GM10847 (cell line): ENCODE measurements around the gene NRCAM.

Experiments
- POLR2A ChIP-seq: IDR thresholded peaks from 2 replicates; pipeline ENCODE4 v1.6.1; 2011; ENCODE audit not compliant: insufficient read length; ENCODE audit errors: extremely low read depth

The NRCAM gene

DNA sequence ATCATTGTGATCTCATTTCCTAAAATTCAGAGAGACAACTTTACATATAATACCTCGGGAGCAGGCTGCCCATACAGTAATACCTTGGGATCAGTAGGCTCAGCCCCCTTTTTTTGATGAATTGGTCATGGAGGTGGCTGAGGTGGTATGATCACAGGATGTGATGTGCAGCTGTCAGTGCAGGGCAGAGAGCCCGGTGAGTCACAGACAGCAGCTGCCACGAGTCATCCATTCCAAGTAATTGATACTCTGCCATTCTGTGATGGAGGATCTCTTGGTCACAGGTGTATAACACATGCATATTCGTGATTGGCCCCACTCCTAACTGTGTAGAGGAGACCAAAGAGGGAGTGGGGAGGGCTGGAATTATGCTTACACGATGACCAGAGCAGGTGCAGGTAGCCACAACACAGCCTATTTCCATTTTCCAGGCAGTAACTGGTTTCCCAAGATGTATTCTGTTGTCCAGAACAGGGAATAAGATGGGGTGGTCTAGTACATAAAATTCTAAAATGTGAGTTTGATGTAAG is 14.1 kb downstream of the NRCAM start:
- no peak for TF ChIP-seq POLR2A

DNA sequence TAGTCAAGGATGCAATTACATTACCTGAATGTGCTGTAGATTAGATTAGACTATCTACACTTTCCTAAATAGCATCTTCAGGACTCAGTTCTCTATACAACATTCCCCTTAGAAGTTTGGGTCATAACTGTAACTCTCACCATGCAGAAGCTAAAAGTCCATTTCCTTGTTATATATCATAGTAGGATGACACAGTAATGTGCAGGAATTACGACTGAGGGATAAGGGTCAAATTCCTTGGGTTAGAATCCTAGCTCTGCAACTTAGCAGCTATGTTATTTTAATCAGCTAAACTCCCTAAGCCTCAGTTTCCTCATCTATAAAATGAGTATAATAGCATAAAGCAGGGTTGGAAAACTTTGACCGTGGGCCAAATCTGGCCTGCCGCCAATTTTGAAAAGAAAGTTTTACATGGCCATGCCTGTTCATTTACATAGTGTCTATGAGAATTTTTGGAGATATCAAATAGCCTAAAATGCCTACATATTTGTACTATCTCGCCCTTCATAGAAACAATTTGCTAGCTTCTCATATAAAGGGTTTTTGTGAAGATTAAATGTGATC is 14.8 kb downstream of the NRCAM start:
- no peak for TF ChIP-seq POLR2A

DNA sequence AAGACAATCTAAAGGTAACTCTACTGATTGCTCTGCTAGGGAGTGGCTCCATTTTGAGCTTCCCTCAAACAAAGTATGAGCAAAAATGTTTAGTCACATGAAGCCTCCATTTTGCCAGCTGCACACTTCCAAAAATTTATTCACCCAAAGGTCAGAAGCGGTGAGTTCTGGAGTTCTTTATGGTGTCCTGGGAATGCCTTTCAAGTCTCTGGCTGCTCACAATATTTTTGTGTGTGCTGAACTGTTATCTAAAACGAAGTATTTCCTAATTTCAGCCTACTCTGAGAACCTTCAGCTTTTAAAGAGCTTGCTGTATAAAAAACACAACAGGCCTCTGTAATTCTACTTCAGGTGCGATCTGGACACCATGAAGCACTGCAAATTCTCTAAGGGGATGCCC is 15.6 kb downstream of the NRCAM start:
- TF ChIP-seq POLR2A, result no peak

DNA sequence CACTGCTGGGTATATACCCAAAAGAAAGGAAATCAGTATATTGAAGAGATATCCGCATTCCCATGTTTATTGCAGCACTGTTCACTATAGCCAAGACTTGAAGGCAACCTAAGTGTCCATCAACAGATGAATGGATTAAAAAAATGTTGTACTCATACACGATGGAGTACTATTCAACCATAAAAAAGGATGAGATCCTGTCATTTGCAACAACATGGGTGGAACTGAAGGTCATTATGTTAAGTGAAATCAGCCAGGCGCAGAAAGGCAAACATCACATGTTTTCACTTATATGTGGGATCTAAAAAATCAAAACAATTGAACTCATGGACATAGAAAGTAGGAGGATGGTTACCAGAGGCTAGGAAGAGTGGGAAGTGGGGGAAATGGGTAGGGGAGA is 19.3 kb downstream of the NRCAM start:
- no peak for TF ChIP-seq POLR2A

DNA sequence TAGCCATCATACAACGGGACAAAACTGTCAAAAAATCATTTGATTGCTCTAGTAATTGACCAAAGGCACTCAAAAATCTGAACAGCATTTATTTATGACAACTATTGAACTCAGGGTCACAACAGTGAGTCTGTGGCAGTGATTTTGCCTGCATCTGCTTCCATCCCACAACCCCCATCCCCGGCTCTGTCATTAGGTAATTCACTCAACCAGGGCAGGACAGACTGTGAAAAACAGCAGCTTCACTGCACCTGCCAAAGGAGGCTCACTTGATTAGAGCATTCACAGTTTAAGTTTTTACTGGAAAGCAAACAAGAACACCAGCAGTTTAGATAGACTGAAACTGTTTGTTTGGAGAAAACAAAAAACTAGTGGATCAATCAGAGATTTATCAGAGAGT is 22.2 kb downstream of the NRCAM start:
- no peak for TF ChIP-seq POLR2A

DNA sequence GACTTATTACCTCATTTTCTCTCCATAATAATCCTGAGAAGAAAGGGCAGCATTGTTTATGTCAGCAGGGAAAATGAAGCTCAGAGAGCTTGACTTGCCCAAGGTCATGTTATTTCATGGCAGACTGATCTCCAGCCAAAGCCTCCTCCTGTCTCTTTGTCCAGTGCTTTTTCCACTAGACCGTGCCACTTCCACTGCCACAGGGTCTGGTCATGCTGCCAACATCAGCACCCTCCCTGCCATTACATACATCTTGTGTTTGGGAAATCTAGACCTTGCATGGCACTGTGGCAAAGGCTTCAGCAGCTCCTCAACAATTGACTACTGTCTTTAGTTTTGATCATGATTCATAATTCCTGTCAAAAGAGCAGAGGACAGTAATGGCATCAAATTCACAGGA is 25.1 kb downstream of the NRCAM start:
- TF ChIP-seq POLR2A, result no peak

DNA sequence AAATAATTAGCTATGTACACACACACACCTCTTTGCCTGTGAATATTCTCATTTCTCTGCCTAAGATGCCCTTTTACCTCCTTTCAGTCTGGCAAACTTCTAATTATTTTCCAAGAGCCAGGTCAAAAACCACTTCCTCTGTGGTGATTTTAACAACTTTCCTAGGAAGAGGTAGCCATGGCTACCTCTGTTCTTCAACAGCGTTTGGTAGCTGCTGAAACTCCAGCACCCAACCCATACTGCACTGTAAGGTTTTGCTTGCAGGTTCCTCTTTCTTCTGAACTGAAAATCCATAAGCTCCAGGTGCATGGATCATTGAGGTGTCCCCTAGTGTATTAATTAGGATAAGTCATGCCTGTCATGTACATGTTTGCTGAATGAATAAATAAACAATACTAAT is 25.6 kb downstream of the NRCAM start:
- TF ChIP-seq POLR2A, result no peak

DNA sequence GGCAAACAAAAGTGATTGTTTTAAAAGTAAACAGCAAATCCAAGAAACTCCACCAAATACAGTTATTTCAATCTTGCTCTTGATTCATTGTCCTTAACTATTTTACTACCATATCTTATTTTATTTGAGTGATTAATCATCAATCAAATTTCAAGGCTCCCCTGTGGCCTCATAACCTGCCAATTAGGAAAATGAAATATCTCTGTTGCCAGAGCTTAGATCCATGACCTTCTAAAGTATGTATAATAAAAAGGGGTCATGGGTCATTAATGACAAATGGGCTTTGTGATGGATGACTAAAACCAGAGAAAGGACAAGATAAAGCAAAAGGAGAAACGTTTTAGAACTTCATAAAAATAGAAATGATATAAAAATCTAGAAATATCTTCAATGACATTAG is 28.5 kb downstream of the NRCAM start:
- no peak for TF ChIP-seq POLR2A

DNA sequence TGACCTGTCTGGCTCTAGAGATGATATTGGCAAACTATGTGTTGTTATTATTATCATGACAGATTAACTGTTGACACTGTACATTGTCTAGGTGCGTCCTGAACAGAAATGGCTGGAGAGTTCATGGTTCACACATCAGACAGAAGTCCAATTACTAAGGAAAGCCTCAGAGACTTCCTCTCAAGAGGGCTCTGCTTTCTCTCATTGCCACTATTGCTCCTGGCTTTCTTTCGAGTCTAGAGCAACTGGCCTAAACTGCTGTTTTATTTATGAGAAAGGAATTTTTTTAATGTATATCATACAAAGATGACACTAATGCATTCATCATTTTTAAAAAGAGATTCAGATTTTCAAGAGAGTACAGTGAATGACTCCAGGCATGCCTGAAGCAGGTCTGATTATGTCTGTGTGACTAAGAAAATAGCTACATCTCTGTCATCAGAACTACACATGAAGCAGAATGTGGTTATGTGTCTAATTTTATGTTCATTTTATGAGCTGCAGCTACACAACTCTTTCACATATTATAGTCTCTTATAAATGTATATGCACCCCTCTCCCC is 30.4 kb downstream of the NRCAM start:
- TF ChIP-seq POLR2A, result no peak

DNA sequence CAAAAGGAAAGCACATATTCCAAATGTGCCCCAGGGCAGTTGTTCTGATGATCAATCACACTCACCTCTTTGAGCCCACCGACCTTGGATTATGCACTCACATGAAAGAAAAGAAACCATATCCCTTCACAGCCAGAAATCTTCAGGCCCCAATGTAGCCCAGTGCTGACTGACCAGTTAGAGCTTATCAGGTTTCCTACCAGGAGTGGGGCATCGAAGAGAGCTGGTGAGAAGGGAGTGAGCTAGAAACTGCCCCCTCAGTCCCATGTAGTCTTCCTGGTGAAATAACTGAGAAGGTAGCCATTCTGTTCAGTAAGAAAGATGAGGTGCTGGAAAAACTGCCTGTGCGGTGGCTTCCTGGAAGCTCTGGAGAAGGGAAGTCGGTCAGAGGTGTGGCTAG is 32.2 kb downstream of the NRCAM start:
- no peak for TF ChIP-seq POLR2A

DNA sequence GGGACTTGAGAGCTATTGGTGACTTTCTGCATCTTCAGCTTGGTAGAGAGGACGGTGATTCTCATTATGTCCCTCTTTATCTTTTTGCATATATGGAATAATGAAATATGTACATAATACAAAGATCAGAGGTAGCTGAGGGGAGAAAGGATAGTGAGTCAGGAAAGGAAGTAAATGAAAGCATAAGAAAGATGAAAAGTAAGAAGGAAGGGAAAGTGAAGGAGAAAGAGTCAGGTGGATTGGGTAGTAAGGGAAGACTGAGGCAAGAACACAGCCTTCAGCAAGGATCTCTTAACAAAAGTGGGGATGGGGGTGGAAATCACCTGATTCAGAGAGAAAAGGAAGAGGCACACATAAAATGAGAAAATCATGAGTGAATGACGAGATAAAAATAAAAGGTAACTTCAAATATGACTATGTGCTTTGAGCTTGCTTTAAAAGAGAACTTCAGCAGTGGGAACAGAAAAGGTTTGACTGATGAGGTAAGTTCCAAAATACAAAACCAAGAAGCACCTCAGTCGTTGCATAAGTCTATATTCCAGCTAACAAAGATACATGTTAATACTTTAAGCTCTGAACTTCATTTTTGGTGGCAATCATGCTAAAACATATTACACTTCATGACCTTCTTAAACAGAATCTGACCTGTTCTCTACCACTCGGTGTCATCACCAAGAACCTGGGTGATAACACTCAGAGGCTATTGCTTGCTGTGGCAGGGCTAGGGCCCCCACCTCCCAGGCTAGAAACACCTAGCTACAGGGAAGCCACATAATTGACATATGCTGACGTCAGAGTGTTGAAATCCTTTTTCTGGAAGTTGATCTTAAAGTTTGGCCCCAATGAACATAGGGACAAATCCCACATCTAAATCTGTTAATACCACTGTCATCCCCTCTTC is 32.9 kb downstream of the NRCAM start:
- TF ChIP-seq POLR2A, result no peak

DNA sequence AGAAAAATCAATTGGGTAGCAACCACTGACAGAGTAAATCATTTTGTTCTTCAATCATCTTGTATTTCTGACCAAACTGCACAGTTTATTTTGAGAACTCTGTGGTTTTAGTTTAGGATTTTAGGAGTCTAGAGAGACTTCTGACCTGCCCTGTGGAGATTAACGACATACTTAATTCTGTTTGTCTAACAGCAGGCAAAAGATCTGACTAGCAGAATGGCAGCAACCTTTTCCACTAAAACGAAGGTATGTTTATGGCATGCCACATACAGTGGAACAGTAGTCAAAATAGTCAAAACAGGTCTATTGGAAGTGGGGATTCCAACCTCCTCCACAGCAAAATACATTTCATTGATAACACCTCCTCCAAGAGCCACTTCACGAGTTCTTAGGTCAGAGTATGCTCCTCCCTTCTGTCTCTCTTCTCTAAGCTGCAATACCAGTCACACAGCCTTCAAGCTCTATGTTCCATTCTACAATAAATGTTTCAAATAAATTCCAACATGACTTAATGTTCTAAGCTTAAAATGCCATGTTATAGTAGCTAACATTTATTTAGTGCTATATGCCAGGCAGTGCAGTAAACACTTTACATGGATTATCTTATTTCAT is 34.4 kb downstream of the NRCAM start:
- TF ChIP-seq POLR2A, result no peak

DNA sequence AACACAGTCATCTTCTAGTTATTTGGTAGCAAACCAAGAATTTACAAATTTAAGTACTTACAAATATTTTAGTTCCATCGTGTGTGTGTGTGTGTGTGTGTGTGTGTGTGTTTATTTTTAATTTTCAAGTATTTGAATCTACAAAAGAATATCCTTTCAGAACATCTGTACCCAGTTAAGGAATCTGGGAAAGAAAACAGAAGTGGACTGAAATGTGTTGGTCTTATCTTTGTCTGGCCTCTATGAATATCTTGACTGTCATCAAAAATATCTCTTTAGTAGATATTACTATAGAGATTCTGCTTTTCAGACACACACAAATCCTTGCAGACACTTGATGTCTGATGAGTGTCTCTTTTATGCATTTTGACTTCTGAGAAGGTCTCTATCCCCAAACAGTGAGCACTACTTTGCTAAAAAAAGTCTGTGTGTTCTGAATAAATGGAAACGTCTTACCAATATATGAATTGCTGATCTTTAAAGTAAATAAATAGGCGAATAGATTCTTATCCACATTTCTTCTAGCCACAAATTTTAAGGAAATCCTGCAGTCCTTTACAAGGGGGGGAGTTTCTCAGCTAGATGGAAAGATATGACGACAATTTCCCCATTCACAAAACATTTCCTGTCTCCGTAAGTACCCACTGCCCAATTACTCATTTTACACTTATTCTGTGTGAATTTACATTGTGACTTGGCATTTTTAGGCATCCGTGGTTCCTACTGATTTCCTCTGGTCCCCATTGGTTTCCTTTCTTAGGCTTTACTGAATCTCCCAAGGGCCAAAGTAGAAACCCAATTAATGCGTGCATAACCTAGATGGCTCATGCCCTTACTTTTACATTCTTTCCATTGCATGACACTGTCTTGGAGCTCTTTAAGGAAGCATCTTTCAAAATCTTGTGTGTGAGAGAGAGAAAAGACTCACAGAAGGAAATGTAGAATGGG is 36.0 kb downstream of the NRCAM start:
- no peak for TF ChIP-seq POLR2A

DNA sequence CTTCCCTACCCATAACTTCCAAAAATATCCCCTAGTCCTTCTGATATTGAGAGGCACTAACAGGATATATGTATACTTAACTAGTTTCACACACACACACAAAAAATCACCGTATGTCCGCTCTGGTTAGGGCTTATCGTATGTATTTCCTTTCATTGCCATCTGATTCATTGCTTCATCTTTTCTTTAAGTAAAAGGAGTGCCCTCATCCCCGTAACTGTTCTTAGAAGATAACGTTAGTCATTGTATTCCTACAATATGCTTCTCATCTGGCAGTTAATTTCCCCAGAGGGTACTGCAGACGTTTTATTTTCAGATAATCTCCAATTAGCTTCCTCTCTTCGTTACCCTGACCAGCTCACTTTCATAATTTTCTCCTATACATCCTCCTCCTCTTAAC is 37.3 kb downstream of the NRCAM start:
- TF ChIP-seq POLR2A, result no peak

DNA sequence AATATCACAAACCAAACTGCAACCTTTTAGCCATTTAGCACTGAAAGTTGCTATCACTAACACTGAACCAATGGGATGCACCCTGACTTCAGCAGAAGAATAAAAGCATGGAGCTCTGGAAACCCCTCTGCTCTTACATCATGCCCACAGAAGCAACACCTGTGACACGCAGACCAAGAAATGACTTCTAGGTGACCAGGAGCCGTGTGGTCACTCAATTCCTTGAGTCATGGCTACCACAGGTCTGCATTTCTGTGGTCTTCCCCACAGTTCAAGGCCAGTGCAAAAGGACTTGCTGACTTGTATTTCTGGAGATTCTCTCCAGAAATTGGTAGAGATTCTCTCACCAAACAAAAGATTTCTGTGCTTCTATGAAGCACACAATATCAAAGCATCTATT is 38.3 kb downstream of the NRCAM start:
- TF ChIP-seq POLR2A, result no peak
